ENCODE data around the gene RETN.

The RETN gene

GRCh38 chr19:7685546-7686445 is 16.9 kb downstream of the RETN start:
- DNase-seq (ENCODE audit: low read depth) = no peak

- DNase-seq (ENCODE audit: low read depth) = no peak
Observed at GRCh38 chr19:7687177-7687576, 18.3 kb downstream of the RETN start.

GRCh38 chr19:7689165-7689564 is 20.3 kb downstream of the RETN start:
- no peak for DNase-seq (ENCODE audit: low read depth)

- no peak for DNase-seq (ENCODE audit: low read depth)
Observed at GRCh38 chr19:7690779-7691258, 22.0 kb downstream of the RETN start.

GRCh38 chr19:7691497-7691896 is 22.6 kb downstream of the RETN start:
- DNase-seq (ENCODE audit: low read depth) = no peak

GRCh38 chr19:7692417-7693088 is 23.7 kb downstream of the RETN start:
- DNase-seq (ENCODE audit: low read depth) = no peak

- no peak for DNase-seq (ENCODE audit: low read depth)
Observed at GRCh38 chr19:7694499-7694898, 25.6 kb downstream of the RETN start.

GRCh38 chr19:7697721-7698287 is 29.0 kb downstream of the RETN start:
- DNase-seq (ENCODE audit: low read depth) = no peak

- no peak for DNase-seq (ENCODE audit: low read depth)
Observed at GRCh38 chr19:7698583-7698982, 29.7 kb downstream of the RETN start.

- no peak for DNase-seq (ENCODE audit: low read depth)
Observed at GRCh38 chr19:7699003-7699402, 30.2 kb downstream of the RETN start.

GRCh38 chr19:7699417-7700401 is 30.9 kb downstream of the RETN start:
- DNase-seq (ENCODE audit: low read depth) = peak; percentile 59

- DNase-seq (ENCODE audit: low read depth) = no peak
Observed at GRCh38 chr19:7701049-7701653, 32.3 kb downstream of the RETN start.

- DNase-seq (ENCODE audit: low read depth) = no peak
Observed at GRCh38 chr19:7701654-7702457, 33.0 kb downstream of the RETN start, which contains the start of gene FCER2. FCER2 (minus strand) TSS chr19:7702131; CDS start chr19:7699760, 2,371 bp downstream.

GRCh38 chr19:7703332-7703731 is 34.5 kb downstream of the RETN start:
- no peak for DNase-seq (ENCODE audit: low read depth)

GRCh38 chr19:7704280-7705060 is 35.6 kb downstream of the RETN start:
- no peak for DNase-seq (ENCODE audit: low read depth)

GRCh38 chr19:7705387-7706187 is 36.7 kb downstream of the RETN start:
- peak; percentile 68 for DNase-seq (ENCODE audit: low read depth)

- no peak for DNase-seq (ENCODE audit: low read depth)
Observed at GRCh38 chr19:7706188-7706954, 37.5 kb downstream of the RETN start.

GRCh38 chr19:7706955-7707456 is 38.2 kb downstream of the RETN start:
- DNase-seq (ENCODE audit: low read depth) = no peak
